Mesenchymal stem cell (in vitro differentiated cells and primary cell): Measurements from ENCODE around the gene SNX27.

Experiments used
- DNase-seq: peaks from one replicate; pipeline ENCODE4 v3.0.0-alpha.2; 2013
- H2AFZ ChIP-seq: one replicate; pipeline ENCODE4 v1.6.1; 2013; ENCODE audit warnings: low read depth, mild to moderate bottlenecking, control low read depth, inconsistent platforms, low read length, moderate library complexity
- H2AK5ac ChIP-seq: 2 replicates; pipeline ENCODE4 v1.6.1; 2013; ENCODE audit warnings: low read length, moderate library complexity, mild to moderate bottlenecking, inconsistent platforms; ENCODE audit not compliant: severe bottlenecking
- H2BK120ac ChIP-seq: one replicate; pipeline ENCODE4 v1.6.1; 2013; ENCODE audit warnings: low read depth, mild to moderate bottlenecking, inconsistent platforms, low read length, moderate library complexity
- H2BK12ac ChIP-seq, 2 experiments: one replicate each; pipeline ENCODE4 v1.6.1; 2013; ENCODE audit warnings: inconsistent platforms in 2 of 2, low read length in 2 of 2, mild to moderate bottlenecking in 2 of 2, moderate library complexity in 2 of 2, control low read depth in 1 of 2
- H2BK15ac ChIP-seq: one replicate; pipeline ENCODE4 v1.6.1; 2013; ENCODE audit warnings: mild to moderate bottlenecking, low read depth, inconsistent platforms; ENCODE audit not compliant: poor library complexity, severe bottlenecking
- H2BK5ac ChIP-seq: 2 replicates; pipeline ENCODE4 v1.6.1; 2013; ENCODE audit warnings: low read depth, mild to moderate bottlenecking, low read length, control low read depth, inconsistent platforms; ENCODE audit not compliant: poor library complexity, severe bottlenecking
- H3K14ac ChIP-seq, 2 experiments: one replicate each; pipeline ENCODE4 v1.6.1; 2013; ENCODE audit warnings: inconsistent platforms in 2 of 2, low read length in 2 of 2, control low read depth in 1 of 2, mild to moderate bottlenecking in 1 of 2, moderate library complexity in 1 of 2
- H3K18ac ChIP-seq, 2 experiments: one replicate each; pipeline ENCODE4 v1.6.1; 2013; ENCODE audit warnings: inconsistent platforms in 2 of 2, low read length in 2 of 2, control low read depth in 1 of 2, low read depth in 1 of 2, mild to moderate bottlenecking in 1 of 2
- H3K23ac ChIP-seq, 2 experiments: one replicate each; pipeline ENCODE4 v1.6.1; 2013; ENCODE audit warnings: inconsistent platforms in 2 of 2, low read length in 2 of 2, mild to moderate bottlenecking in 2 of 2, moderate library complexity in 2 of 2, control low read depth in 1 of 2
- H3K27ac ChIP-seq: 2 replicates; pipeline ENCODE4 v1.5.1; 2013; ENCODE audit warnings: mild to moderate bottlenecking, moderate library complexity, low read length, control low read depth, inconsistent platforms; ENCODE audit not compliant: poor library complexity, severe bottlenecking
- H3K27me3 ChIP-seq, 2 experiments: 2 replicates each; pipeline versions ENCODE4 v1.6.1 to v1.7.0; 2013; ENCODE audit warnings: low read length in 2 of 2, mild to moderate bottlenecking in 2 of 2, moderate library complexity in 2 of 2, control low read depth in 1 of 2, inconsistent platforms in 1 of 2; ENCODE audit not compliant: control insufficient read depth in 1 of 2, insufficient read depth in 1 of 2
- H3K36me3 ChIP-seq, 2 experiments: 2 replicates each; pipeline versions ENCODE4 v1.6.1 to v1.7.0; 2013; ENCODE audit warnings: low read length in 2 of 2, control low read depth in 1 of 2, inconsistent platforms in 1 of 2, low read depth in 1 of 2, mild to moderate bottlenecking in 1 of 2; ENCODE audit not compliant: insufficient read depth in 2 of 2, control insufficient read depth in 1 of 2
- H3K4ac ChIP-seq, 2 experiments: one replicate each; pipeline ENCODE4 v1.6.1; 2013; ENCODE audit warnings: inconsistent platforms in 2 of 2, low read length in 2 of 2, mild to moderate bottlenecking in 2 of 2, moderate library complexity in 2 of 2, control low read depth in 1 of 2, low read depth in 1 of 2
- H3K4me1 ChIP-seq: 2 replicates; pipeline ENCODE4 v1.6.1; 2013; ENCODE audit warnings: low read depth, low read length, control low read depth; ENCODE audit not compliant: control insufficient read depth, insufficient read depth
- H3K4me2 ChIP-seq: 2 replicates; pipeline ENCODE4 v1.6.1; 2013; ENCODE audit warnings: low read length, mild to moderate bottlenecking, inconsistent platforms; ENCODE audit not compliant: poor library complexity, severe bottlenecking
- H3K4me3 ChIP-seq, 2 experiments: 2 replicates each; pipeline versions ENCODE4 v1.5.1 to v1.7.0; 2013; ENCODE audit warnings: low read length in 2 of 2, mild to moderate bottlenecking in 2 of 2, control low read depth in 1 of 2, low read depth in 1 of 2; ENCODE audit not compliant: insufficient read depth in 1 of 2
- H3K79me1 ChIP-seq: replicated peaks from 2 replicates; pipeline ENCODE4 v1.6.1; 2013; ENCODE audit warnings: mild to moderate bottlenecking, control low read depth, low read length, inconsistent platforms; ENCODE audit not compliant: poor library complexity, severe bottlenecking
- H3K9ac ChIP-seq: 2 replicates; pipeline ENCODE4 v1.7.0; 2013; ENCODE audit warnings: mild to moderate bottlenecking, low read length, moderate library complexity
- H3K9me3 ChIP-seq: 2 replicates; pipeline ENCODE4 v1.7.0; 2013; ENCODE audit warnings: mild to moderate bottlenecking, low read length; ENCODE audit not compliant: control insufficient read depth
- H4K8ac ChIP-seq: one replicate; pipeline ENCODE4 v1.6.1; 2013; ENCODE audit warnings: inconsistent platforms, mild to moderate bottlenecking, low read length, moderate library complexity
- H4K91ac ChIP-seq: one replicate; pipeline ENCODE4 v1.6.1; 2013; ENCODE audit warnings: mild to moderate bottlenecking, low read length, inconsistent platforms
- WGBS: methylation state at CpG from one replicate; pipeline ENCODE4 v1.1.7; 2013; ENCODE audit warnings: mixed read lengths; 5-methylcytosine and 5-hydroxymethylcytosine counted together

The SNX27 gene

GRCh38 chr1:151718666-151719065 is 106.8 kb downstream of the SNX27 start:
- Histone ChIP-seq H2BK15ac (no peak overlapping the region), H3K4me3 (no peak overlapping the region), H2AK5ac (no peak overlapping the region), H3K36me3 (no peaks in the 10 kb centered on the region), H4K91ac (no peak overlapping the region), H2BK12ac (no peak overlapping the region), H3K9ac (no peak overlapping the region), H3K4ac (no peak overlapping the region), H3K14ac (no peak overlapping the region), H2BK5ac (no peak overlapping the region), H3K4me2 (no peak overlapping the region), H4K8ac (no peak overlapping the region), H3K9me3 (no peaks in the 10 kb centered on the region), H3K27me3 (peaks cover 73 to 80% of the 10 kb centered on the region in 2 experiments), H3K18ac (no peak overlapping the region), H2AFZ (no peak overlapping the region), H3K4me1 (peaks cover 15% of the 10 kb centered on the region), H3K79me1 (no peaks in the 10 kb centered on the region), H3K27ac (no peak overlapping the region), H2BK120ac (no peak overlapping the region), H3K23ac (no peak overlapping the region)
- DNase-seq, result no peak
- WGBS, result 63% methylated on average over 1 of the region's 4 CpGs

- Histone ChIP-seq H2BK5ac (no peak overlapping the region), H3K18ac (no peak overlapping the region), H3K9ac (peak overlapping the region; percentile 67), H2AK5ac (no peak overlapping the region), H2BK12ac (no peak overlapping the region), H3K4me1 (peaks cover 15% of the 10 kb centered on the region), H4K8ac (no peak overlapping the region), H3K27me3 (peaks cover 68 to 74% of the 10 kb centered on the region in 2 experiments), H3K4ac (no peak overlapping the region), H3K4me3 (peak overlapping the region in 1 of 2 experiments; percentile 76), H2BK120ac (no peak overlapping the region), H3K79me1 (no peaks in the 10 kb centered on the region), H3K27ac (no peak overlapping the region), H3K9me3 (no peaks in the 10 kb centered on the region), H2BK15ac (no peak overlapping the region), H3K14ac (no peak overlapping the region), H2AFZ (no peak overlapping the region), H3K36me3 (no peaks in the 10 kb centered on the region), H4K91ac (no peak overlapping the region), H3K4me2 (no peak overlapping the region), H3K23ac (no peak overlapping the region)
- WGBS, result 28% methylated on average over 1 of the region's 1 CpG
- no peak for DNase-seq
Observed at GRCh38 chr1:151720125-151720524, 108.3 kb downstream of the SNX27 start.

GRCh38 chr1:151720554-151720953 is 108.7 kb downstream of the SNX27 start:
- H2BK12ac ChIP-seq, result no peak overlapping the region
- H3K18ac ChIP-seq, result no peak overlapping the region
- H3K27me3 ChIP-seq, result peaks cover 67 to 70% of the 10 kb centered on the region in 2 experiments
- H2BK5ac ChIP-seq, result no peak overlapping the region
- H3K79me1 ChIP-seq, result no peaks in the 10 kb centered on the region
- H3K23ac ChIP-seq, result no peak overlapping the region
- peak overlapping the region; percentile 38 for H3K4me2 ChIP-seq
- no peak overlapping the region for H3K27ac ChIP-seq
- no peak overlapping the region for H2BK15ac ChIP-seq
- H3K9me3 ChIP-seq, result no peaks in the 10 kb centered on the region
- H3K36me3 ChIP-seq, result no peaks in the 10 kb centered on the region
- no peak overlapping the region for H3K4ac ChIP-seq
- WGBS, result 70% methylated on average over 4 of the region's 5 CpGs
- H4K91ac ChIP-seq, result no peak overlapping the region
- H4K8ac ChIP-seq, result no peak overlapping the region
- H2AK5ac ChIP-seq, result no peak overlapping the region
- peak overlapping the region; percentile 67 for H3K9ac ChIP-seq
- H2AFZ ChIP-seq, result no peak overlapping the region
- DNase-seq, result peak; percentile 52
- peaks cover 15% of the 10 kb centered on the region for H3K4me1 ChIP-seq
- H2BK120ac ChIP-seq, result no peak overlapping the region
- H3K14ac ChIP-seq, result no peak overlapping the region
- peak overlapping the region in 1 of 2 experiments; percentile 76 for H3K4me3 ChIP-seq

- Histone ChIP-seq H4K8ac (peak within 1 kb of the TSS; percentile 46), H3K14ac (no peak within 1 kb of the TSS), H2BK5ac (no peak within 1 kb of the TSS), H3K9ac (peak within 1 kb of the TSS; percentile 67), H4K91ac (no peak within 1 kb of the TSS), H3K4ac (no peak within 1 kb of the TSS), H2BK15ac (no peak within 1 kb of the TSS), H2AK5ac (no peak within 1 kb of the TSS), H2BK120ac (no peak within 1 kb of the TSS), H3K4me3 (peak within 1 kb of the TSS; percentile 52 to 76), H3K18ac (no peak within 1 kb of the TSS), H3K23ac (no peak within 1 kb of the TSS), H3K4me2 (peak within 1 kb of the TSS; percentile 99), H3K27me3 (peaks cover 64 to 67% of the 10 kb centered on the region in 2 experiments), H3K27ac (no peak within 1 kb of the TSS), H3K36me3 (no peaks in the 10 kb centered on the region), H3K4me1 (peaks cover 15% of the 10 kb centered on the region), H3K9me3 (no peaks in the 10 kb centered on the region), H2AFZ (no peak within 1 kb of the TSS), H3K79me1 (no peaks in the 10 kb centered on the region), H2BK12ac (no peak within 1 kb of the TSS)
- peak; percentile 17 for DNase-seq
- 13% methylated on average over 40 of the region's 44 CpGs for WGBS
Observed at GRCh38 chr1:151720974-151721787, 109.3 kb downstream of the SNX27 start, which contains the start of gene RIIAD1. TSS of gene RIIAD1 (plus strand) at chr1:151721522. CDS start at chr1:151721537, 15 bp downstream.
